ENCODE results near the gene OGA.

DNA sequence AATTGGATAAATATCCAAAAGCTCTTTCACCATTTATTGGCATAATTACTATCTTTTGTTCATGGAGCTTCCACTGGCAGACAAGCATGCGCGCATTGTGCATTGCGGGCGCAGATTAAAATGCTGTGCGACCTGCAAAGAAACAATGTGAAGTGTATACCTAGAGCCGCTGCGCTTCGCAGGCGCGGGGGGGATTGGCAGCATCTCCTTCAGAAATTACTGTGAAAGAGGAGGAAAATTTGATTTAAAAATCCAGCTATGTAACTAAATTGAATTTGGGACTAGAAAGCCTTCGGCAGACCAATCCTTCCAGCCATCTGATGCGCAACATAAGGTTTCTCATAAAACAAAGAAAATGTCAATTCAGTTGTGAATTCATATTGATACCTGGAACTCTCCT lies 24.7 kb downstream of the OGA start:
- TF ChIP-seq CTCF (IDR thresholded peaks at IDR 0.05) (no peak), EZH2 (IDR thresholded peaks at IDR 0.05) (no peak), EZH2phosphoT487 (IDR thresholded peaks at IDR 0.05) (no peak)

All from neural progenitor cell (in vitro differentiated cells).